ENCODE measurements around the gene GRIP1.

- TF ChIP-seq, protein P1, sequence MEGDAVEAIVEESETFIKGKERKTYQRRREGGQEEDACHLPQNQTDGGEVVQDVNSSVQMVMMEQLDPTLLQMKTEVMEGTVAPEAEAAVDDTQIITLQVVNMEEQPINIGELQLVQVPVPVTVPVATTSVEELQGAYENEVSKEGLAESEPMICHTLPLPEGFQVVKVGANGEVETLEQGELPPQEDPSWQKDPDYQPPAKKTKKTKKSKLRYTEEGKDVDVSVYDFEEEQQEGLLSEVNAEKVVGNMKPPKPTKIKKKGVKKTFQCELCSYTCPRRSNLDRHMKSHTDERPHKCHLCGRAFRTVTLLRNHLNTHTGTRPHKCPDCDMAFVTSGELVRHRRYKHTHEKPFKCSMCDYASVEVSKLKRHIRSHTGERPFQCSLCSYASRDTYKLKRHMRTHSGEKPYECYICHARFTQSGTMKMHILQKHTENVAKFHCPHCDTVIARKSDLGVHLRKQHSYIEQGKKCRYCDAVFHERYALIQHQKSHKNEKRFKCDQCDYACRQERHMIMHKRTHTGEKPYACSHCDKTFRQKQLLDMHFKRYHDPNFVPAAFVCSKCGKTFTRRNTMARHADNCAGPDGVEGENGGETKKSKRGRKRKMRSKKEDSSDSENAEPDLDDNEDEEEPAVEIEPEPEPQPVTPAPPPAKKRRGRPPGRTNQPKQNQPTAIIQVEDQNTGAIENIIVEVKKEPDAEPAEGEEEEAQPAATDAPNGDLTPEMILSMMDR (IDR thresholded peaks at IDR 0.05): no peak
- no peak for TF ChIP-seq EP300 (IDR thresholded peaks at IDR 0.05)
Observed at GRCh38 chr12:66351301-66351700, 327.6 kb downstream of the GRIP1 start.
